ENCODE measurements around the gene SERGEF. TPM values are rescaled to one million over a fixed set of nuclear protein-coding genes. Genes with fewer than 3 reads are reported as not detected.

SERGEF gene
- total RNA-seq, 4 donors from 2014 or later, result 17.1 to 39.3 (median 33.1) TPM

- TF ChIP-seq POLR2A (IDR thresholded peaks at IDR 0.05), result no peak
- TF ChIP-seq CTCF (IDR thresholded peaks at IDR 0.05), result no peak
- intact Hi-C loops (cut with DNase I; ENCODE audit: low total_unique reads), result no loop called here
These were observed 120.4 kb downstream of the SERGEF start for GRCh38 chr11:17892409-17892808.

GRCh38 chr11:17890325-17890724 lies 122.5 kb downstream of the SERGEF start:
- WGBS, 2 donors, result 96 to 98% methylated on average over 5 of the region's 5 CpGs
- TF ChIP-seq POLR2A (IDR thresholded peaks at IDR 0.05) (no peak), CTCF (IDR thresholded peaks at IDR 0.05) (no peak)
- H3K4me3 ChIP-seq (ENCODE audit: low read depth, poor library complexity, severe bottlenecking), result no peak overlapping the region
- intact Hi-C loops (cut with DNase I; ENCODE audit: low total_unique reads), result no loop called here
- no peak for DNase-seq (ENCODE audit: low spot score in 2 of 2)

More at GRCh38 chr11:17892409-17892808, 120.4 kb downstream of the SERGEF start:
- 77 to 84% methylated on average over 5 of the region's 5 CpGs for WGBS, 2 donors
- no peak for DNase-seq (ENCODE audit: low spot score in 2 of 2)
- H3K4me3 ChIP-seq (ENCODE audit: low read depth, poor library complexity, severe bottlenecking), result no peak overlapping the region

GRCh38 chr11:17887779-17888178 lies 125.1 kb downstream of the SERGEF start:
- no peak overlapping the region for H3K4me3 ChIP-seq (ENCODE audit: low read depth, poor library complexity, severe bottlenecking)
- 81 to 84% methylated on average over 11 of the region's 11 CpGs for WGBS, 2 donors
- DNase-seq (ENCODE audit: low spot score in 2 of 2), result no peak
- intact Hi-C loops (cut with DNase I; ENCODE audit: low total_unique reads), result no loop called here
- no peak for TF ChIP-seq POLR2A (IDR thresholded peaks at IDR 0.05)
- TF ChIP-seq CTCF (IDR thresholded peaks at IDR 0.05), result no peak

- TF ChIP-seq POLR2A (IDR thresholded peaks at IDR 0.05) (no peak), CTCF (IDR thresholded peaks at IDR 0.05) (no peak)
- WGBS, 2 donors, result 96 to 97% methylated on average over 27 of the region's 27 CpGs
- intact Hi-C loops (cut with DNase I; ENCODE audit: low total_unique reads), result no loop called here
- H3K4me3 ChIP-seq (ENCODE audit: low read depth, poor library complexity, severe bottlenecking), result no peak overlapping the region
- no peak for DNase-seq (ENCODE audit: low spot score in 2 of 2)
These were observed 128.9 kb downstream of the SERGEF start for GRCh38 chr11:17883946-17884345.

GRCh38 chr11:17883057-17883456 lies 129.8 kb downstream of the SERGEF start:
- DNase-seq (ENCODE audit: low spot score in 2 of 2), result no peak
- WGBS, 2 donors, result 84 to 85% methylated on average over 3 of the region's 3 CpGs
- intact Hi-C loops (cut with DNase I; ENCODE audit: low total_unique reads), result no loop called here
- H3K4me3 ChIP-seq (ENCODE audit: low read depth, poor library complexity, severe bottlenecking), result no peak overlapping the region
- TF ChIP-seq POLR2A (IDR thresholded peaks at IDR 0.05) (no peak), CTCF (IDR thresholded peaks at IDR 0.05) (no peak)

- H3K4me3 ChIP-seq (ENCODE audit: low read depth, poor library complexity, severe bottlenecking), result no peak overlapping the region
- intact Hi-C loops (cut with DNase I; ENCODE audit: low total_unique reads), result no loop called here
- no peak for DNase-seq (ENCODE audit: low spot score in 2 of 2)
- WGBS, 2 donors, result 89 to 97% methylated on average over 2 of the region's 2 CpGs
- no peak for TF ChIP-seq POLR2A (IDR thresholded peaks at IDR 0.05)
- TF ChIP-seq CTCF (IDR thresholded peaks at IDR 0.05), result no peak
These were observed 134.1 kb downstream of the SERGEF start for GRCh38 chr11:17878743-17879142.
